B cell (primary cell): ENCODE data around the gene SMIM36.

Experiments
- CTCF ChIP-seq: fragments of 200-600 bp; IDR thresholded peaks from one replicate; pipeline ENCODE4 v1.8.0; 2022; ENCODE audit warnings: antibody characterized with exemption, mild to moderate bottlenecking
- EZH2 ChIP-seq: IDR thresholded peaks from 2 replicates; pipeline ENCODE4 v1.6.1; 2012; ENCODE audit warnings: borderline replicate concordance, low read depth, mild to moderate bottlenecking, moderate library complexity, low read length; ENCODE audit not compliant: insufficient read depth, poor library complexity, severe bottlenecking

- TF ChIP-seq EZH2 (no peak), CTCF (no peak)
These were observed 74.8 kb downstream of the SMIM36 start for GRCh38 chr17:55436224-55437158.
